GM23248 (cell line): ENCODE data around the gene CCDC27.

Source experiments
- EZH2 ChIP-seq: fragments of 200-600 bp; sonication (generic); IDR thresholded peaks from 2 replicates; pipeline ENCODE4 v1.6.1; 2018; ENCODE audit warnings: antibody characterized with exemption, mild to moderate bottlenecking; ENCODE audit not compliant: insufficient read depth, poor library complexity, severe bottlenecking
- EZH2phosphoT487 ChIP-seq: fragments of 200-600 bp; sonication (generic); IDR thresholded peaks from 2 replicates; pipeline ENCODE4 v1.6.1; 2018; ENCODE audit warnings: antibody characterized with exemption, moderate library complexity, mild to moderate bottlenecking, low read depth; ENCODE audit not compliant: insufficient read depth

DNA sequence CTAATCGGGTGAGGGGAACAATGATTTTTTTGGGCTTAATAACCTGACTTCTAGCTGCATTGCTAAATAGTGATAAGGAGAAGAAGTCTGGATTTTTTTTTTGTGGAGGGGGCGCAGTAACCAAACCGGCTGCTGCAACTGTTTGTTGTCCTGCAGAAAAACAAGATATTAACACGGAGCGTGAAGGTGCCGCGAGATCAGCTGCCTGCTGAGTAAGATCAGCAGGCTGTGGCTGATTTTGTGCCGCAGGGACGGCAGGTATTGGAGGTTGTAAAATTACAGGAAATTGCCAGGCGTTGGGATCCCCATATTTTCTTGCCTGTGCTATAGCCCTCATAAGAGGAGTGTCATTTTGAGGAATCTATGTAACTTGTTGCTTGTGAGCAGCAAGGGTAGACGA is 52.8 kb downstream of the CCDC27 start:
- TF ChIP-seq EZH2phosphoT487 (no peak), EZH2 (no peak)
